Endothelial cell of umbilical vein (primary cell): ENCODE measurements around the gene MTCL1.

Experiments used
- CTCF ChIP-seq, 2 donors: IDR thresholded peaks; 1 replicate in 1 of 2; 2 replicates in 1 of 2; pipeline ENCODE4 v1.5.1; 2011; ENCODE audit warnings: low read length in 2 of 2, mild to moderate bottlenecking in 2 of 2, moderate library complexity in 2 of 2, control low read depth in 1 of 2, inconsistent platforms in 1 of 2, low read depth in 1 of 2; ENCODE audit not compliant: insufficient read depth in 1 of 2; ENCODE audit errors: extremely low read depth in 1 of 2
- EZH2 ChIP-seq: IDR thresholded peaks from 2 replicates; pipeline ENCODE4 v1.6.1; 2012; ENCODE audit warnings: borderline replicate concordance, low read depth, mild to moderate bottlenecking, moderate library complexity, low read length, inconsistent platforms; ENCODE audit not compliant: severe bottlenecking
- FOS ChIP-seq: IDR thresholded peaks from 2 replicates; pipeline ENCODE4 v1.6.1; 2011; ENCODE audit warnings: mild to moderate bottlenecking, low read length, moderate library complexity, borderline replicate concordance; ENCODE audit not compliant: insufficient read depth
- GATA2 ChIP-seq: IDR thresholded peaks from 2 replicates; pipeline ENCODE4 v1.7.0; 2011; ENCODE audit warnings: low read depth, mild to moderate bottlenecking, moderate library complexity, mixed read lengths, low read length; ENCODE audit not compliant: insufficient read length, insufficient read depth
- POLR2A ChIP-seq: IDR thresholded peaks from 2 replicates; pipeline ENCODE4 v1.6.1; 2012; ENCODE audit warnings: low read depth, mild to moderate bottlenecking, control low read depth, low read length
- POLR2AphosphoS5 ChIP-seq: IDR thresholded peaks from 2 replicates; pipeline ENCODE4 v1.6.1; 2012; ENCODE audit warnings: low read depth, mild to moderate bottlenecking, control low read depth, low read length, moderate library complexity; ENCODE audit not compliant: insufficient read depth

- TF ChIP-seq CTCF (IDR thresholded peaks at IDR 0.05; ENCODE audit: extremely low read depth in 1 of 2, insufficient read depth in 1 of 2, low read depth in 1 of 2, low read length in 2 of 2): no peak
- TF ChIP-seq FOS: no peak
- TF ChIP-seq GATA2: no peak
- no peak for TF ChIP-seq POLR2A
- TF ChIP-seq POLR2AphosphoS5: no peak
- TF ChIP-seq EZH2: no peak
These were observed 161.3 kb downstream of the MTCL1 start for GRCh38 chr18:8866679-8867078.
